Right ventricle myocardium inferior (tissue), 1 donor: Measurements from ENCODE around the gene LRRC23. TPM values are rescaled to one million over a fixed set of nuclear protein-coding genes. Genes with fewer than 3 reads are reported as not detected.

Source experiments
- ATAC-seq: fragments of 200-7000 bp; cut with Tn5 transposase; one replicate; pipeline ENCODE4 v1.9.1; 2020; ENCODE audit warnings: mild to moderate bottlenecking, moderate library complexity
- DNase-seq: peaks from one replicate; pipeline ENCODE4 v3.0.0; 2021; ENCODE audit errors: missing footprints
- intact Hi-C: fragments of 100-400 bp; cut with DNase I; formaldehyde crosslinking; loops from one replicate; pipeline ENCODE4 v1.11.0; 2022
- total RNA-seq: library from RNA; stranded (reverse); fragmentation: NEBNext Ultra II Directional; extraction: Animal tissue kit (Norgen Biotek cat#: 25700); gene quantifications from one replicate; pipeline ENCODE4 v1.2.1, GENCODE V29; 2021
- donor health status: DM: no; HTN: yes; CAD: no; lungs with severe emphysema.

The LRRC23 gene
- total RNA-seq, 1 donor from 2014 or later = 9.4 TPM

- intact Hi-C loops = no loop called here
- DNase-seq (no peak), ATAC-seq (peak; percentile 6)
Observed at GRCh38 chr12:6936636-6937480, 32.2 kb downstream of the LRRC23 start.

GRCh38 chr12:6937481-6938352 lies 33.1 kb downstream of the LRRC23 start:
- DNase-seq (peak; percentile 98), ATAC-seq (peak; percentile 88)
- intact Hi-C loops = no loop called here

- DNase-seq = peak; percentile 66
- no peak for ATAC-seq
- intact Hi-C loops = no loop called here
Observed at GRCh38 chr12:6938353-6939190, 34.0 kb downstream of the LRRC23 start.

- intact Hi-C loops = no loop called here
- DNase-seq (no peak), ATAC-seq (no peak)
Observed at GRCh38 chr12:6939191-6939540, 34.5 kb downstream of the LRRC23 start.

GRCh38 chr12:6941267-6941666 lies 36.6 kb downstream of the LRRC23 start:
- intact Hi-C loops = loop anchor here (5.0 kb wide), 1 partner anchor 69 kb away; the partner anchor contains the start of gene SPSB2
- DNase-seq = no peak
- ATAC-seq = no peak

GRCh38 chr12:6941782-6942181 lies 37.2 kb downstream of the LRRC23 start:
- DNase-seq = no peak
- intact Hi-C loops = loop anchor here (2.0 to 5.0 kb wide), 2 partner anchors 15 to 69 kb away; partner anchors contain the start of genes ATN1 and SPSB2
- no peak for ATAC-seq

- intact Hi-C loops = loop anchor here (2.0 to 5.0 kb wide), 2 partner anchors 15 to 70 kb away; partner anchors contain the start of genes ATN1 and SPSB2
- ATAC-seq = no peak
- DNase-seq = no peak
Observed at GRCh38 chr12:6942331-6942665, 37.7 kb downstream of the LRRC23 start.

- peak; percentile 84 for DNase-seq
- peak; percentile 66 for ATAC-seq
- intact Hi-C loops = loop anchor here (2.0 to 5.0 kb wide), 2 partner anchors 17 to 71 kb away; partner anchors contain the start of genes ATN1 and SPSB2
Observed at GRCh38 chr12:6943389-6943721, 38.7 kb downstream of the LRRC23 start.

- ATAC-seq (peak; percentile 71), DNase-seq (peak; percentile 81)
- intact Hi-C loops = loop anchor here (1.0 to 5.0 kb wide), 4 partner anchors 17 to 165 kb away; partner anchors contain the start of genes ATN1, C1RL and SPSB2
Observed at GRCh38 chr12:6943722-6944380, 39.2 kb downstream of the LRRC23 start, which contains the start of the genes C12orf57 and RNU7-1. TSS of gene C12orf57 (plus strand) at chr12:6944022. CDS start at chr12:6944122, 100 bp downstream. TSS of gene RNU7-1 (plus strand) at chr12:6943816.

GRCh38 chr12:6944381-6945186 lies 40.0 kb downstream of the LRRC23 start:
- intact Hi-C loops = loop anchor here (1.0 to 5.0 kb wide), 5 partner anchors 21 to 164 kb away; partner anchors contain the start of genes C1R, C1RL and SPSB2
- DNase-seq = peak; percentile 96
- peak; percentile 77 for ATAC-seq

- DNase-seq (peak; percentile 55), ATAC-seq (no peak)
- intact Hi-C loops = loop anchor here (2.0 to 5.0 kb wide), 3 partner anchors 97 to 163 kb away; partner anchors contain the start of genes C1R and C1RL
Observed at GRCh38 chr12:6945613-6946012, 41.0 kb downstream of the LRRC23 start.

GRCh38 chr12:6946033-6946919 lies 41.7 kb downstream of the LRRC23 start:
- intact Hi-C loops = loop anchor here (5.0 kb wide), 2 partner anchors 96 to 146 kb away; partner anchors contain the start of gene C1R
- DNase-seq (peak; percentile 83), ATAC-seq (no peak)

GRCh38 chr12:6946920-6947374 lies 42.3 kb downstream of the LRRC23 start:
- DNase-seq = peak; percentile 9
- intact Hi-C loops = loop anchor here (5.0 kb wide), 2 partner anchors 95 to 145 kb away; partner anchors contain the start of gene C1R
- ATAC-seq = no peak

- intact Hi-C loops = loop anchor here (5.0 kb wide), 2 partner anchors 95 to 145 kb away; partner anchors contain the start of gene C1R
- peak; percentile 35 for DNase-seq
- no peak for ATAC-seq
Observed at GRCh38 chr12:6947615-6948014, 43.0 kb downstream of the LRRC23 start.

- intact Hi-C loops = loop anchor here (5.0 kb wide), 2 partner anchors 93 to 143 kb away; partner anchors contain the start of gene C1R
- DNase-seq (peak; percentile 32), ATAC-seq (no peak)
Observed at GRCh38 chr12:6948873-6949594, 44.4 kb downstream of the LRRC23 start.
